HG03571 (cell line): ENCODE data around the gene GOLGA6L4.
"Not testable (repeated sequence)": the region's sequence is repeated elsewhere in the genome, so short reads cannot be mapped to it uniquely, and the experiment has no call there.

Source experiments
- ATAC-seq: cut with Tn5 transposase; IDR thresholded peaks from one replicate; pipeline ENCODE4 v1.9.1; 2021; ENCODE audit not compliant: unreplicated experiment

The GOLGA6L4 gene, protein sequence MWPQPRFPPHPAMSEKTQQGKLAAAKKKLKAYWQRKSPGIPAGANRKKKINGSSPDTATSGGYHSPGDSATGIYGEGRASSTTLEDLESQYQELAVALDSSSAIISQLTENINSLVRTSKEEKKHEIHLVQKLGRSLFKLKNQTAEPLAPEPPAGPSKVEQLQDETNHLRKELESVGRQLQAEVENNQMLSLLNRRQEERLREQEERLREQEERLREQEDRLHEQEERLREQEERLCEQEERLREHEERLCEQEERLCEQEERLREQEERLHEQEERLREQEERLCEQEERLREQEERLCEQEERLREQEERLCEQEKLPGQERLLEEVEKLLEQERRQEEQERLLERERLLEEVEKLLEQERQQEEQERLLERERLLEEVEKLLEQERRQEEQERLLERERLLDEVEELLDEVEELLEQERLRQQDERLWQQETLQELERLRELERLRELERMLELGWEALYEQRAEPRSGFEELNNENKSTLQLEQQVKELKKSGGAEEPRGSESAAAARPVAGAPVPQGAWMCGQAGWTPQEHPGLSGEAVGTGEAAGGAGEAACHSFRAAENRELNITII

DNA sequence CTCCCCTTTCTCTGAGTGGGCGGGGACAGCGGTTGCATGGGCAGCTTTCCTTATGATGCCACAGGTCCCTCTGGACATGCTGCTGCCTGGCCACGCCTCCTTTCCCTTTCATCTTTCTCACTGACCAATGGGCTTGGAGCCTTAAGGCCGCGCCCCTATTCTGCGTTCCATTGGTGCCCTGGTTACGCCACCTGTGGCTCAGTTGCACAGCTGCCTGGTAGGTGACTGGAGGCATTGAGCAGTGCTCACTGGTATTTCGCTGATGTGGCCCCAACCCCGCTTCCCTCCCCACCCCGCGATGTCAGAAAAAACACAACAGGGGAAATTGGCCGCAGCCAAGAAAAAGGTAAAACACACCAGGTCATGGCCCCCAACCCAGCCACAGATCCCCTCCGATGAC lies at the start of gene GOLGA6L4:
Gene GOLGA6L4, plus strand, starts transcription at position 201 of the 400 bp plus-strand sequence. Its CDS starts 62 bp downstream, at position 263.
- not testable (repeated sequence) for ATAC-seq

DNA sequence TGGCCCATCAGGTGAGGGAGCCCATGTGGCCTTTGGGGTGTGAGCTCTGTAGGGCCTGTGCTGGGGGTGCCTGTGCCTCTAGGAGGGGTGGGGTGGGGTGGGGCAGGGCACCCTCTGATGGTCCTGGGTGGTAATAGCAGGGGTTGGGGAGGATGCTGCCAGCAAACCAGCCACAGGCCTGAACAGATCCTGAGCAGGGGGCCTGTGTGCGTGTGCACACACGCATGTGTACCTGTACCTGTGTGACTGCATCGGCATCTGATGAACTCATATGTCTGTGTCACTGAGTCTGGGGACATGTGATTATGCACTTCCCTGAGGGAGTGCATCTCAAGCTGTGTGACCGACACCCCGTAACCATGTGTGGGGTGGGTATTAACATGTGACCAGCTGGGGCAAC lies 42.6 kb upstream of the GOLGA6L4 start:
- not testable (repeated sequence) for ATAC-seq

DNA sequence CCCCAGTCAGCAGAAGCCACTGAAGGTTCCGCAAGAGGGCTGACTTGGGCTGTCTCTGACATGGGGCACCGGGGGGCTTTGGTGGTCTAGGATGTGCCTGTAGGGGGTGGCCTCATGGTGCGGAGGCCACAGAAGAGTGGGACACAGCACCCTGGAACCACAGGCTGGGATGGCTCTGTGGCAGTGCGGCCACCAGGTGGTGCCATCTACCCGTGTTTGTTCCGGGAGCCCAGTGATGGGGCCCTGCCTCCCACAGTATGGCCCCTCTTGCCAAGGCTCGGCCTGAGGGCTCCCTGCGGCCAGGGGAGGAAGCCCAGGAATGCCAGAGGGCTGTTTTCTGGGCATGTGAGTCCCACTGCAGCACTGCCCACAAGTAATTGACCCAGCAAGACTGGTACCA lies 40.0 kb upstream of the GOLGA6L4 start:
- peak; percentile 83 for ATAC-seq

DNA sequence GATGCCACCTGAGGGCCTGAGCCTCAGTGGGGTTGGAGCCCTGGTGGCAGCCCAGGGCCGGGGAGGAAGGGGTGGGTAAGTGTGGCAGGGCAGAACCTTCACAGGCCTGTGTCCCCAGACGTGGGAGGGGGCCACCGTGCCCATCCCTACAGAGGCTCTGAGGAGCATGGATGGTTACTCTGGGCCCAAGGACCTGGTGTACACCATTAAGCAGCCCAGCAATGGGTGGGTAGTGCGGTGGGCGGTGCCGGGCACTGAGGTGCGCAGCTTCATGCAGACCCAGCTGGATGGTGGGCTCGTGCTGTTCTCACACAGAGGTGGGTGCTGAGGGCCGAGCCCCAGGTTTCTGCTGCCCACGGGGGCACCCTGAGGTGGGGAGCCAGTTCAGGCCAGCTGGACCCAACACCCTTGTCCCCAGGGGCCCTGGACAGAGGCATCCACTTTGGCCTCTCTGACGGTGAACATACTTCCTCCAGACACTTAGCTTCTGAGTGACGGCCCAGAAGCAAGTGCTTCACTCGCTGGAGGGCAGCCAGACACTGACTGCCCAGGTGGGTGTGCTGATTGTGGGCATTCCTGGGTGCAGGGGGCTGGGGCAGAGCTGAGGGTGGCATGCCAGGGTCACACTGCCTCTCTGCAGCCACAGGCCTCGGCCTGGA lies 38.9 kb upstream of the GOLGA6L4 start:
- ATAC-seq: not testable (repeated sequence)

DNA sequence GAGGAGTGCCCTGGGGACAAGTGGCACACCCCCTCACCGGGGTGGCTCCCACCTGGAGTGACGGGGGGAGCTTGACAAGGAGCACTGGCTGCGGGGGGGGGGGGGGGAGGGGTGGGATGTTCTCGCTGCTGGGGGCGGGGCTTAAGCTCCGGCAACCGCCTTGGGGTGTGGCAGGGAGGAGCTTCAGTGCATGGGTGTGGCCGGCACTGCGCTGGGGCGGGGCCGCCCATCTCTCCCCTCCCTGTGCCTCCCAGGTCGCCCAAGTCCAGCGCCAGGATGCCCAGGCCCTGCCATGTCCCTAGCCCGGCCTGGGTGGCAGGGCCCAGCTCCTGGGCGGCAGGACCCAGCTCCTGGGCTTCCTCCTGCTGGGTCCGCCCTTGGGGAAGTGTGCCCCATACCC lies 35.7 kb upstream of the GOLGA6L4 start:
- not testable (repeated sequence) for ATAC-seq

DNA sequence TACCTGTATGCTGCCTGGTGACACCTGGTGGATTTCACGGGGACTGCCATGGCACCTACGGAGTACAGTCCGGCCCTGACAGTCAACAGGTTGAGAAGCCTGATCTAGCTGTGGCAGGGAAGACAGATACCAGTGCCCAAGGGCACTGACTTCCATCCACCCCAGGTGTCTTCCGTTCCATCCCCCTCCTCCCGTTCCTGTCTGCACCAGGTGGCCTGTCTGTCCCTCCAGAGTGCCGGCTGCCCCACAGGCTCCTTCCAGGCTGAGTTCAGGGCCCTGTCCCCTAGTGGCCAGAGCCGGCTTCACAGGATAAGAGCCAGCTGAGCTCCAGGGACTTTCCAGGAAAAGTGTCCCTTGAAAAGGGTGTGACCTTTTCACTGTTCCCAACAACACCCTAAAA lies 10.9 kb downstream of the GOLGA6L4 start:
- not testable (repeated sequence) for ATAC-seq
